Right lobe of liver (tissue), 4 donors: ENCODE data around the gene CHN1.

Experiments
- CTCF ChIP-seq, 4 donors: fragments of 200-600 bp in 3 of 4; fragments of 450-650 bp in 1 of 4; IDR thresholded peaks; one replicate each; pipeline versions ENCODE4 v1.5.1 to v1.8.0; 2016 to 2022; ENCODE audit warnings: antibody characterized with exemption in 4 of 4, mild to moderate bottlenecking in 2 of 4
- POLR2A ChIP-seq: fragments of 450-650 bp; IDR thresholded peaks from one replicate; pipeline ENCODE4 v1.6.1; 2017; ENCODE audit warnings: antibody characterized with exemption, mild to moderate bottlenecking
- donor health status: DM: no; HTN: no; CAD: no.
- donor health status: DM: no; HTN: no; CAD: no.
- donor health status: DM: no; HTN: yes; CAD: no.

GRCh38 chr2:174969091-174969734 lies 36.0 kb downstream of the CHN1 start:
- TF ChIP-seq CTCF (IDR thresholded peaks at IDR 0.05), result no peak
- TF ChIP-seq POLR2A, result no peak
